CD14-positive monocyte (primary cell): ENCODE results near the gene CPA1. TPM values are rescaled to one million over a fixed set of nuclear protein-coding genes. Genes with fewer than 3 reads are reported as not detected.

Experiments
- DNase-seq, 3 donors: peaks; one replicate each; pipeline ENCODE4 v3.0.0-alpha.2; 2011 to 2022
- H2AFZ ChIP-seq: 2 replicates; pipeline ENCODE4 v1.6.0; 2012; ENCODE audit warnings: mild to moderate bottlenecking, low read depth, low read length, inconsistent platforms; ENCODE audit not compliant: insufficient read depth, poor library complexity, severe bottlenecking
- H3K27ac ChIP-seq, 2 donors: 1 replicate in 1 of 2; 2 replicates in 1 of 2; pipeline ENCODE4 v1.5.1; 2012 to 2013; ENCODE audit warnings: low read length in 2 of 2, control low read depth in 1 of 2, inconsistent platforms in 1 of 2, low read depth in 1 of 2, mild to moderate bottlenecking in 1 of 2
- H3K27me3 ChIP-seq, 2 donors: one replicate each; pipeline versions ENCODE4 v1.6.0 to v1.6.1; 2011 to 2013; ENCODE audit warnings: low read length in 2 of 2; ENCODE audit not compliant: control insufficient read depth in 2 of 2, insufficient read depth in 2 of 2
- H3K36me3 ChIP-seq, 2 donors: replicated peaks in 1 of 2; 1 replicate in 1 of 2; 2 replicates in 1 of 2; pipeline versions ENCODE4 v1.5.1 to v1.6.1; 2012 to 2013; ENCODE audit warnings: low read length in 2 of 2, control low read depth in 1 of 2, inconsistent platforms in 1 of 2, mild to moderate bottlenecking in 1 of 2; ENCODE audit not compliant: insufficient read depth in 2 of 2, control insufficient read depth in 1 of 2
- H3K4me1 ChIP-seq, 2 donors: 1 replicate in 1 of 2; 2 replicates in 1 of 2; pipeline versions ENCODE4 v1.5.1 to v1.6.1; 2012 to 2013; ENCODE audit warnings: low read length in 2 of 2, control low read depth in 1 of 2, inconsistent platforms in 1 of 2, mild to moderate bottlenecking in 1 of 2, moderate library complexity in 1 of 2; ENCODE audit not compliant: insufficient read depth in 2 of 2, control insufficient read depth in 1 of 2
- H3K4me2 ChIP-seq: replicated peaks from 2 replicates; pipeline ENCODE3; 2012; ENCODE audit warnings: low read length, moderate library complexity, mild to moderate bottlenecking; ENCODE audit not compliant: poor library complexity, severe bottlenecking; ENCODE audit errors: extremely low read depth
- H3K4me3 ChIP-seq, 3 experiments: fragments of 200-600 bp in 1 of 3; sonication (generic) in 1 of 3; replicated peaks in 1 of 3; 1 replicate in 2 of 3; 2 replicates in 1 of 3; pipeline ENCODE4 v1.5.1; 2011 to 2013; ENCODE audit warnings: low read length in 3 of 3, mild to moderate bottlenecking in 3 of 3, control low read depth in 2 of 3, low read depth in 2 of 3, inconsistent platforms in 1 of 3, moderate library complexity in 1 of 3
- H3K79me2 ChIP-seq: 2 replicates; pipeline ENCODE4 v1.6.0; 2012; ENCODE audit warnings: mild to moderate bottlenecking, control low read depth, inconsistent platforms, low read length, moderate library complexity; ENCODE audit not compliant: insufficient read depth
- H3K9ac ChIP-seq: 2 replicates; pipeline ENCODE4 v1.6.0; 2017; ENCODE audit warnings: low read length, mild to moderate bottlenecking; ENCODE audit not compliant: insufficient read depth, poor library complexity, severe bottlenecking
- H3K9me3 ChIP-seq, 2 donors: replicated peaks in 1 of 2; 1 replicate in 1 of 2; 2 replicates in 1 of 2; pipeline versions ENCODE4 v1.5.1 to v1.6.1; 2012 to 2013; ENCODE audit warnings: low read length in 2 of 2, control low read depth in 1 of 2; ENCODE audit not compliant: control insufficient read depth in 1 of 2, insufficient read depth in 1 of 2
- H4K20me1 ChIP-seq: 2 replicates; pipeline ENCODE4 v1.6.0; 2012; ENCODE audit warnings: mild to moderate bottlenecking, low read length, control low read depth, moderate library complexity; ENCODE audit not compliant: insufficient read depth
- H3K27ac Mint-ChIP-seq, 7 donors: one replicate each; pipeline ENCODE4 v1.8.0; 2020; ENCODE audit warnings: mild to moderate bottlenecking in 7 of 7, mixed read lengths in 7 of 7, moderate library complexity in 6 of 7, inconsistent platforms in 2 of 7
- H3K27me3 Mint-ChIP-seq, 3 donors: one replicate each; pipeline ENCODE4 v1.8.0; 2021 to 2022; ENCODE audit warnings: low read depth in 3 of 3, mild to moderate bottlenecking in 3 of 3, mixed read lengths in 3 of 3, moderate library complexity in 3 of 3, inconsistent platforms in 1 of 3
- H3K36me3 Mint-ChIP-seq, 2 donors: one replicate each; pipeline ENCODE4 v1.8.0; 2020; ENCODE audit warnings: mixed read lengths in 2 of 2, inconsistent platforms in 1 of 2, mild to moderate bottlenecking in 1 of 2
- H3K4me1 Mint-ChIP-seq: one replicate; pipeline ENCODE4 v1.8.0; 2020; ENCODE audit warnings: mild to moderate bottlenecking, mixed read lengths
- H3K4me3 Mint-ChIP-seq, 2 donors: one replicate each; pipeline ENCODE4 v1.8.0; 2020; ENCODE audit warnings: mild to moderate bottlenecking in 2 of 2, mixed read lengths in 2 of 2, moderate library complexity in 1 of 2
- H3K9me3 Mint-ChIP-seq, 7 donors: one replicate each; pipeline ENCODE4 v1.8.0; 2020 to 2022; ENCODE audit warnings: mixed read lengths in 7 of 7, mild to moderate bottlenecking in 6 of 7, moderate library complexity in 6 of 7, inconsistent platforms in 2 of 7
- CTCF ChIP-seq: fragments of 200-600 bp; IDR thresholded peaks from one replicate; pipeline ENCODE4 v1.8.0; 2022; ENCODE audit warnings: antibody characterized with exemption, mild to moderate bottlenecking
- WGBS: methylation state at CpG from one replicate; pipeline ENCODE4 v1.1.5; 2013; ENCODE audit warnings: missing lambda C conversion rate; ENCODE audit not compliant: insufficient coverage; 5-methylcytosine and 5-hydroxymethylcytosine counted together
- intact Hi-C, 2 donors: fragments of 100-400 bp; cut with micrococcal nuclease; formaldehyde crosslinking; loops; one replicate each; pipeline versions ENCODE4 v1.15.0 to v1.15.1; 2023
- polyA plus RNA-seq, 3 donors: library from polyadenylated mRNA; depleted of rRNA in 1 of 3; unstranded in 2 of 3; stranded (reverse) in 1 of 3; fragments of 300-500 nt in 2 of 3; fragments of >200 nt in 1 of 3; fragmentation: Illumina TruSeq in 2 of 3; gene quantifications; 1 replicate in 2 of 3; 2 replicates in 1 of 3; pipeline ENCODE4 v1.2.3, GENCODE V29; 2012 to 2021

CPA1 gene
- polyA plus RNA-seq, 3 donors: not detected

GRCh38 chr7:130365511-130366441 is 14.5 kb upstream of the CPA1 start:
- no peak for DNase-seq
- Histone ChIP-seq H3K4me1 (peaks cover 9 to 12% of the 10 kb centered on the region in 2 donors), H3K27me3 (no peaks in the 10 kb centered on the region), H3K4me2 (no peak overlapping the region), H3K36me3 (no peaks in the 10 kb centered on the region), H2AFZ (no peak overlapping the region), H3K27ac (no peak overlapping the region), H3K79me2 (no peaks in the 10 kb centered on the region), H3K9ac (no peak overlapping the region), H3K4me3 (no peak overlapping the region), H3K9me3 (peaks cover under 1 to 4% of the 10 kb centered on the region in 2 donors), H4K20me1 (no peaks in the 10 kb centered on the region)
- Mint-ChIP-seq H3K9me3 (peaks cover 0 to 8% (median 3%) of the 10 kb centered on the region in 7 donors), H3K4me1 (peaks cover 12% of the 10 kb centered on the region), H3K27ac (no peak overlapping the region), H3K36me3 (no peaks in the 10 kb centered on the region), H3K27me3 (peaks cover 2 to 4% (median 3%) of the 10 kb centered on the region in 3 donors), H3K4me3 (no peak overlapping the region)
- intact Hi-C loops: no loop called here
- 97% methylated on average over 9 of the region's 15 CpGs for WGBS
- TF ChIP-seq CTCF: no peak

GRCh38 chr7:130366564-130366963 is 13.7 kb upstream of the CPA1 start:
- no peak overlapping the region for H3K4me2 ChIP-seq
- H3K4me3 Mint-ChIP-seq: no peak overlapping the region
- no peak for DNase-seq
- H3K27me3 ChIP-seq: no peaks in the 10 kb centered on the region
- peaks cover 9 to 12% of the 10 kb centered on the region in 2 donors for H3K4me1 ChIP-seq
- H4K20me1 ChIP-seq: no peaks in the 10 kb centered on the region
- no peak overlapping the region for H2AFZ ChIP-seq
- H3K27me3 Mint-ChIP-seq: peaks cover 2 to 4% (median 3%) of the 10 kb centered on the region in 3 donors
- no peaks in the 10 kb centered on the region for H3K79me2 ChIP-seq
- H3K36me3 Mint-ChIP-seq: no peaks in the 10 kb centered on the region
- peaks cover 0 to 4% (median 0%) of the 10 kb centered on the region in 7 donors for H3K9me3 Mint-ChIP-seq
- no peak overlapping the region for H3K27ac Mint-ChIP-seq
- H3K4me1 Mint-ChIP-seq: peaks cover 12% of the 10 kb centered on the region
- H3K27ac ChIP-seq: no peak overlapping the region
- H3K9me3 ChIP-seq: no peaks in the 10 kb centered on the region
- intact Hi-C loops: no loop called here
- H3K4me3 ChIP-seq: no peak overlapping the region
- WGBS: 91% methylated on average over 4 of the region's 6 CpGs
- no peak overlapping the region for H3K9ac ChIP-seq
- TF ChIP-seq CTCF: no peak
- no peaks in the 10 kb centered on the region for H3K36me3 ChIP-seq
